ENCODE results near the gene TTC39A. TPM values are rescaled to one million over a fixed set of nuclear protein-coding genes. Genes with fewer than 3 reads are reported as not detected.

TTC39A gene
- total and polyA plus RNA-seq, 12 donors: 4.7 to 44.8 (median 15.7) TPM

DNA sequence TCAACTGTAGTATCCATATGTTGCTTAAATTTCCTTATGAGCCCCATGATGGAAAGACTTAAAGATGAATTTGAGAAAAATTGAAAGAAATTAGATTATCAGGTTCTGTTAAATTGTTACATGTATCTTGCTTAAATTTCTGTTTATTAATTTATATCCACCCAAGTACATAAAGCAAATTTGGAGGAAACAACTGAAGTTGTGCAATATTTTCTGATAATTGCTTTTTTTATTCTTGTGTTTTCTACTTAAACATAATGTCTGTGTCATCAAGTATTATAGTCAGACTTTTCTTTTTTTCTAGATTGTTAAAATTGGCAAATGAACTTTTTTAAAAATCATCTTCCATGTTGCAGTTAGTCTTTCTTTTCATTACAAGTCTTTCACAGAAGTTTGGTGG lies 57.4 kb downstream of the TTC39A start:
- intact Hi-C loops (cut with DNase I): no loop called here
- no peak overlapping the region for H3K4me3 ChIP-seq
- DNase-seq: no peak
- H3K9me3 ChIP-seq (replicated peaks in 1 of 3): no peaks in the 10 kb centered on the region
- H3K27ac ChIP-seq: no peak overlapping the region
- no peaks in the 10 kb centered on the region for H3K36me3 ChIP-seq (replicated peaks in 1 of 2)
- no peaks in the 10 kb centered on the region for H3K27me3 ChIP-seq
- no peak for TF ChIP-seq POLR2A (IDR thresholded peaks at IDR 0.05)
- TF ChIP-seq, protein P1, sequence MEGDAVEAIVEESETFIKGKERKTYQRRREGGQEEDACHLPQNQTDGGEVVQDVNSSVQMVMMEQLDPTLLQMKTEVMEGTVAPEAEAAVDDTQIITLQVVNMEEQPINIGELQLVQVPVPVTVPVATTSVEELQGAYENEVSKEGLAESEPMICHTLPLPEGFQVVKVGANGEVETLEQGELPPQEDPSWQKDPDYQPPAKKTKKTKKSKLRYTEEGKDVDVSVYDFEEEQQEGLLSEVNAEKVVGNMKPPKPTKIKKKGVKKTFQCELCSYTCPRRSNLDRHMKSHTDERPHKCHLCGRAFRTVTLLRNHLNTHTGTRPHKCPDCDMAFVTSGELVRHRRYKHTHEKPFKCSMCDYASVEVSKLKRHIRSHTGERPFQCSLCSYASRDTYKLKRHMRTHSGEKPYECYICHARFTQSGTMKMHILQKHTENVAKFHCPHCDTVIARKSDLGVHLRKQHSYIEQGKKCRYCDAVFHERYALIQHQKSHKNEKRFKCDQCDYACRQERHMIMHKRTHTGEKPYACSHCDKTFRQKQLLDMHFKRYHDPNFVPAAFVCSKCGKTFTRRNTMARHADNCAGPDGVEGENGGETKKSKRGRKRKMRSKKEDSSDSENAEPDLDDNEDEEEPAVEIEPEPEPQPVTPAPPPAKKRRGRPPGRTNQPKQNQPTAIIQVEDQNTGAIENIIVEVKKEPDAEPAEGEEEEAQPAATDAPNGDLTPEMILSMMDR (IDR thresholded peaks at IDR 0.05): no peak
- peaks cover 29 to 35% of the 10 kb centered on the region in 2 donors for H3K4me1 ChIP-seq (replicated peaks in 1 of 2)

DNA sequence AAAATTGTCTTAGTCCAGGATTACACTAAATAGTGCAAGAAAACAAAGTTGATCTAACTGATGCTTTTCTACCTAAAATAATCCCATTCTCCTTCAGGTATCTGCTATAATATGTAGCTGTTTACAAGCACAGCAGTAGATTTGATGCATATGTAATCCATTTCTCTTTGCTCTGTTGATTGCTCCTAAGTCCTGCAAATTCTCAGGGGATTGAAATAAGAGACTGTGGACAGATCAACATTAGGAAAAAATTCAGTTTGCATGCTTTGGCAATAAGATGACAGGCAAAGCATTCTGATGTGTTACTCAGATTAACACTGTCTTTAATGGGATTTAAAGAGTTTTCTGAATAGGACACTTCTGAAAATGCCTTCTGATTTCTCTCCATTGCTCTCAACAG lies 59.6 kb downstream of the TTC39A start:
- H3K9me3 ChIP-seq (replicated peaks in 1 of 3): no peaks in the 10 kb centered on the region
- H3K27ac ChIP-seq: no peak overlapping the region
- H3K4me1 ChIP-seq (replicated peaks in 1 of 2): peaks cover 32 to 45% of the 10 kb centered on the region in 2 donors
- no peaks in the 10 kb centered on the region for H3K27me3 ChIP-seq
- no peak overlapping the region for H3K4me3 ChIP-seq
- no peak for DNase-seq
- intact Hi-C loops (cut with DNase I): no loop called here
- TF ChIP-seq, protein P1 (IDR thresholded peaks at IDR 0.05): no peak
- TF ChIP-seq POLR2A (IDR thresholded peaks at IDR 0.05): no peak
- H3K36me3 ChIP-seq (replicated peaks in 1 of 2): no peaks in the 10 kb centered on the region

DNA sequence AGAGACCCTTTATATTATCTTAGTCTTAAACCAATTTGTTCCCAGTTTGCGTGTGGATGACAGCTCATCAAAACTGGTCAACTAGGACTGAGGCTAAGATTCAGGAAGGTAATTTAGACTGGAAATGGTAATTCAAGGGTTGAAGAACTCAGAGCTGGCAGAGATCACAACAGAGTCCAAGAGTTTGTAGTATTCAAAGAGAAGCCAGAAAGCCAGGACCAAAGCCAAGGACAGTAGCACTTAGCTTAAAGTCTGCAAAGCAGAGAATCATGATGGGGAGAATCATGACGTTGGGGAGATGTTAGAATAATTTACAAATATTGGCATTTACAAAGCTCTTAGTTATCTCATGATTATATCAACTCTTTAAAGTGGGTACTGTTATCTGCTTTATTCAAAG lies 61.7 kb downstream of the TTC39A start:
- no peaks in the 10 kb centered on the region for H3K9me3 ChIP-seq (replicated peaks in 1 of 3)
- H3K4me3 ChIP-seq: no peak overlapping the region
- H3K27me3 ChIP-seq: no peaks in the 10 kb centered on the region
- no peaks in the 10 kb centered on the region for H3K36me3 ChIP-seq (replicated peaks in 1 of 2)
- peak overlapping the region in 2 of 5 donors; percentile 15 to 29 for H3K27ac ChIP-seq
- no peak for TF ChIP-seq POLR2A (IDR thresholded peaks at IDR 0.05)
- TF ChIP-seq, protein P1 (IDR thresholded peaks at IDR 0.05): no peak
- peaks cover 32 to 64% of the 10 kb centered on the region in 2 donors for H3K4me1 ChIP-seq (replicated peaks in 1 of 2)
- peak in 3 of 7 donors; percentile 38 to 52 (median 39) for DNase-seq
- intact Hi-C loops (cut with DNase I): no loop called here
- 25 to 35% (median 31%) methylated on average over 2 of the region's 2 CpGs for WGBS, 4 donors

DNA sequence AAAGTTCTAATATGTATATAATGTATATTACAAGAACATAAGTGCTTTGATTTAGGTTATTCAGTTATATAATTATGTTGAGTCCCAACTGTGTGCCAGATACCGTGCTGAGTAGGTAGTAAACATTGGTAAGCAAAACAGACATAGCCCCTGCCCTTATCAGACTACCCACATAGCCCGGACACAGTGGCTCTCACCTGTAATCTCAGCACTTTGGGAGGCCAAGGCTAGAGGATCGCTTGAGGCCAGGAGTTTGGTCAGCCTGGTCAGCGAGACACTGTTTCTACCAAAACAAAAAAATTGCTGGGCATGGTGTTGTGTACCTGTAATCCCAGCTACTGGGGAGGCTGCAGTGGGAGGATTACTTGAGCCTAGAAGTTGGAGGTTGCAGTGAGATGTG lies 63.6 kb downstream of the TTC39A start:
- no peak for DNase-seq
- H3K9me3 ChIP-seq (replicated peaks in 1 of 3): no peaks in the 10 kb centered on the region

More for the DNA sequence above, 63.6 kb downstream of the TTC39A start:
- whole genome bisulfite sequencing, 4 donors: 89 to 100% (median 95%) methylated on average over 4 of the region's 4 CpGs
- intact Hi-C loops (cut with DNase I): no loop called here
- Histone ChIP-seq H3K27me3 (no peaks in the 10 kb centered on the region), H3K36me3 (replicated peaks in 1 of 2) (no peaks in the 10 kb centered on the region), H3K27ac (no peak overlapping the region), H3K4me3 (no peak overlapping the region), H3K4me1 (replicated peaks in 1 of 2) (peaks cover 33 to 74% of the 10 kb centered on the region in 2 donors)
- TF ChIP-seq, protein P1 (IDR thresholded peaks at IDR 0.05): no peak
- TF ChIP-seq POLR2A (IDR thresholded peaks at IDR 0.05): no peak

All from adrenal gland (tissue), 12 donors.